Hepatocyte (in vitro differentiated cells): ENCODE data around the gene INSR.

Source experiments
- EZH2 ChIP-seq: fragments of 200-600 bp; sonication (generic); IDR thresholded peaks from 2 replicates; pipeline ENCODE4 v1.6.1; 2016; ENCODE audit warnings: antibody characterized with exemption, mild to moderate bottlenecking, borderline replicate concordance
- EZH2phosphoT487 ChIP-seq: fragments of 200-600 bp; sonication (generic); IDR thresholded peaks from one replicate; pipeline ENCODE4 v1.6.1; 2018; ENCODE audit warnings: antibody characterized with exemption, mild to moderate bottlenecking, low read depth, moderate library complexity; ENCODE audit not compliant: unreplicated experiment, severe bottlenecking
- TF ChIP-seq, protein P1 (sequence below): fragments of 200-600 bp; sonication (generic); IDR thresholded peaks from 2 replicates; pipeline ENCODE4 v1.5.1; 2016; ENCODE audit warnings: antibody characterized with exemption, mild to moderate bottlenecking; ENCODE audit not compliant: poor library complexity

DNA sequence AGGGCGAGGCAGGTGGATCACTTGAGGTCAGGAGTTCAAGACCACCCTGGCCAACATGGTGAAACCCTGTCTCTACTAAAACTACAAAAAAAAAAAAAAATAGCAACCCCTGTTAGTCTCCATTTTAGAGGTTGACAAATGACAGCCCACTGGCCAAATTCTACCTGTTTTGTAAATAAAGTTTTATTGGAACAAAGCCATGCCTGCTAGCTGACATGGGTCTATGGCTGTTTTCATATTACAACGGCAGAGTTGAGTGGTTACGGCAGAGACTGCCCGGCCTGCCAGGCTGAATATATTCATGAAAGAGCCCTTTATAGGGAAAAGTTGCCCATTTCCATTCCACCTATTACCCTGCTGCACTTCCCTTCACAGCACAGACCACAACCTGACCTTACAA is 121.4 kb downstream of the INSR start:
- TF ChIP-seq EZH2 (no peak), EZH2phosphoT487 (no peak)
- TF ChIP-seq, protein P1, sequence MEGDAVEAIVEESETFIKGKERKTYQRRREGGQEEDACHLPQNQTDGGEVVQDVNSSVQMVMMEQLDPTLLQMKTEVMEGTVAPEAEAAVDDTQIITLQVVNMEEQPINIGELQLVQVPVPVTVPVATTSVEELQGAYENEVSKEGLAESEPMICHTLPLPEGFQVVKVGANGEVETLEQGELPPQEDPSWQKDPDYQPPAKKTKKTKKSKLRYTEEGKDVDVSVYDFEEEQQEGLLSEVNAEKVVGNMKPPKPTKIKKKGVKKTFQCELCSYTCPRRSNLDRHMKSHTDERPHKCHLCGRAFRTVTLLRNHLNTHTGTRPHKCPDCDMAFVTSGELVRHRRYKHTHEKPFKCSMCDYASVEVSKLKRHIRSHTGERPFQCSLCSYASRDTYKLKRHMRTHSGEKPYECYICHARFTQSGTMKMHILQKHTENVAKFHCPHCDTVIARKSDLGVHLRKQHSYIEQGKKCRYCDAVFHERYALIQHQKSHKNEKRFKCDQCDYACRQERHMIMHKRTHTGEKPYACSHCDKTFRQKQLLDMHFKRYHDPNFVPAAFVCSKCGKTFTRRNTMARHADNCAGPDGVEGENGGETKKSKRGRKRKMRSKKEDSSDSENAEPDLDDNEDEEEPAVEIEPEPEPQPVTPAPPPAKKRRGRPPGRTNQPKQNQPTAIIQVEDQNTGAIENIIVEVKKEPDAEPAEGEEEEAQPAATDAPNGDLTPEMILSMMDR, result no peak
